Measurements from ENCODE around the gene FHOD1.

The FHOD1 gene

DNA sequence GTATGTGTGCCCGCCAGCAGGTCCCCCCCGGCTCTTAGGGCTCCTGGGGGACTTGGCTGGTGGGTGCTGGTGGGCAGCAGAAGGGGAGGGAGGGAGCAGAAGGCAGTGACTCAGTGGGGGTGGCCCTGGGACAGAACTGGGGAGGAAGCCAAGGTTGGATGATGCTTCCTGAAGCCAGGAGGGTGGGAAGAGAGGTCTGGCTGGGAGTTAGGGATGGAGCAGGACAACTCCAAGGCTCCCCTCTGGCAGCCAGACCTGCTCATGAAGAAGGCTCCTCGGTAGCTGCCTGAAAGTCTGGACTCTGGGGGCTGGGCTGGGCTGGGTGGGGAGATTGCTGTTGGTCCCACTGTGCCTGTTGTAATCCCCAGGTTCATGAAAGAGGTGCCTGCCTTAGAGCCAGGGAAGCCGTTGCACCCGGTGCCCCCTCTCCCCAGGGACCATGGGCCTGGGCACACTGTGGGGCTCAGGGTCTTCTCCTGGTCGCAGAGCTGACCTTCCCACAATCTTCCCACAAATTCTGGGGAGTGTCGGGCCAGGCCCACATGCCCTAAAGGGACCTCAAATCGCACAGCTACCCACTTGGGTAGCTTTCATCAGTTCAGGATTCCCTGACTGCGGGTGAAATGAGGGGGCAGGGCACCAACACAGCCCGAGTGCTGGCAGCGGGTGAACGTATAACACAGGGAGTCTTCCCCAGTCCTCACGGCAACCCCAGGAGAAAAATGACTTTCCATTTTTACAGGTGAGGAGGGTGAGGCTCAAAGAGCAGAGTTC lies 30.9 kb upstream of the FHOD1 start:
- in situ Hi-C loops (cut with MboI; ENCODE audit: low sequenced_read_pairs) = no loop called here

DNA sequence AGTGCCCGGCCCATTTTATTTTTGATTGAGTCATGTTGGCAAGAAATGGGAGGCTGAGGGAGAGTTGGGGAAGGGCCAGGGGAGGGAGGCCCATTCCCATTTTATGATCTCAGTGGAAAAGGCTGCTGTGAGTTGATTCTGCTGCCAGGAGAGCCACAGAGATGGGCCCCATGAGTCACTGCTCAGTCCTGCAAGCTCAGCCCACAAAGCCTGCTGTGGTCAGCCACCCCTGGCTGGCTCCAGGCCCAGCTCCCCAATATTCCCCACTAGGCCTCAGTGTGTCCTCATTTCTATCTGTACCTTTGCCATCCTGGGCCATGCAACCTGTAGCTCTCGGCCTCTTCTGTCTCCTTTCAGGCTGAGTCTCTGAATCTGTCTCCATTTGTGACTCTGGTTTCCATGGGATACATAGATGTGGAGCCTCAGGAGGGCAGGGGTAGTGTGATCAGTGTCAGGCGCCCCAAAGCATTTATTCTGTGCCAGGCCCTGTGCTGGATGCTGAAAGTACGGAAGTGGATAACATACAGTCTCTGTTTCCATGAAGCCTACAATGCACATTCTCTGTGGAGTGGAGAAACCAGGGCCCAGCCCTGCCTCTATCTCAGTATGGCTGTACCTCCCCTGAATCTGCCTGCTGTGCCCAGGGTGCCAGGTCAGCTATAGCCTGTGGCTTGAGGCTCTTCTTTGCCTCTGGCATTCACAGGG lies 30.2 kb upstream of the FHOD1 start:
- in situ Hi-C loops (cut with MboI; ENCODE audit: low sequenced_read_pairs) = no loop called here

DNA sequence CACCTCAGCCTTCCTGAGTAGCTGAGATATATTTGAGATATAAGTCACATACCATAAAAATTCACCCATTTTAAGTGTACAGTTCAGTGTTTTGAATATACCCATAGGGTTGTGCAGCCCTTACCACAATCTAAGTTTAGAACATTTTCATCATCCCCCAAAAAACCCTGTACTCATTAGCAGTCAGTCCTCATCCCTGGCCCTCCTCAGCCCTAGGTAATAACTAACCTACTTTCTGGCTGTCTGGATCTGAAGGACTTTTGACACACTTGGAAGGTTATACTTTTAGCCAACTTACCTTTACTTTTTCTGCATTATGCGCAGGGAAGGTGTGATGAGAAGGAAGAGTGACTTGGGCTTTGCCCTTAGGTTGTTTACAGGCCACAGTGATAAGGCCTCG lies 28.0 kb upstream of the FHOD1 start:
- in situ Hi-C loops (cut with MboI; ENCODE audit: low sequenced_read_pairs) = no loop called here

DNA sequence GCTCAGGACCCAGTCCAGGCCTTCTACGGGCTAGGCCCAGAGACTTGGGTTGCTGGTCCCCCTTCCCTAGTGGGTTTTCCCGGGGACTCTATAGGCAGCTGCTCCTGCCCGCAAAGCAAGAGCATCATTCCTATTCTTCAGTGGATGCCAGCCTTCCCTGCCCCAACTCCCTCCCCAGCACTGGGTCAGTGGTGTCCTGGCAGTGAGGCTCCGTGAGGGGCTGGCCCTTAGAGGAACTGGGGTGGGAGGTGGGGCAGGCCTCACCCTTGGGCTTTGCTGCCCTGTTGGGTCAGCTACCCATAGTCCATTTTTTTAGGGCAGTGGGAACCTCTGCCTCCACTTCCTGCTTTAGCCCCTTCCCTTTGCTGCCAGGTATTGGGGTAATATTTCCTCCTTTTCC lies 24.2 kb upstream of the FHOD1 start:
- in situ Hi-C loops (cut with MboI; ENCODE audit: low sequenced_read_pairs) = no loop called here

DNA sequence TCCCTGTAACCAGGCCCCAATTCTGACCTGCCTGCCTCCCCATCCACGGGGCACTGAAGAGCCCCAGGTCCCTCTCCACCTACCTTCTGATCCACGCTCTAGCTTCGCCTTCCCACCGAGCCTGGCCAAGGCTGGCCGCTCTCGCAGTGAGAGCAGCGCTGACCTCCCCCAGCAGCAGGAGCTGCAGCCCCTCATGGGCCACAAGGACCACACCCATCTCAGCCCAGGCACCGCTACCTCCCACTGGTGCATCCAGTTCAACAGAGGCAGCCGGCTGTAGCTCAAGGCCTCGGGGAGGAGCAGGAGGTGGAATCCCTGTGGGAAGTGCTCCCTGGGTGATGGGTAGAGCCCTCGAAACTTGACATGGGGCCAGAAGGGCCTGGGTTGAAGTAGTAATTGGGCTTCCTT lies 23.7 kb upstream of the FHOD1 start:
- in situ Hi-C loops (cut with MboI; ENCODE audit: low sequenced_read_pairs) = no loop called here

DNA sequence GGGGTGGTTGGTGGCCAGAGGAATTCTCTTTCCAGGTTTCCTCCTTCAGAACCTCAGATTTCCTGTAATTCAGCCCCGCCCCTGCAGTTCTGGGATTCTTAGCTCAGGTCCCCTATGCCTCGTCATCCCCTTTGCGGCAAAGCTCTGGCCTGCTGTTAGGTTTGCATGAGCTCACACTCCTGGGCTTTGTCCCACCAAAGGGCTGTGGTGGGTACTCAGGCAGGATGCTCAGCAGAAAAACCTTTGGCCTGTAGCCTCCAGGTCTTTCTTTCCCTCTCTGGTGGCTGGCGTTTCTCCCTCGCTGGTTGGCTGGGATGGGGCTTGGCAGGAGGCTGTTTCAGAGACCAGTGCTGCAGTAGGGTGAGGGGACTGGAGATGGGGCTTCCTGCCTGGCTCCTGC lies 22.5 kb upstream of the FHOD1 start:
- in situ Hi-C loops (cut with MboI; ENCODE audit: low sequenced_read_pairs) = no loop called here

DNA sequence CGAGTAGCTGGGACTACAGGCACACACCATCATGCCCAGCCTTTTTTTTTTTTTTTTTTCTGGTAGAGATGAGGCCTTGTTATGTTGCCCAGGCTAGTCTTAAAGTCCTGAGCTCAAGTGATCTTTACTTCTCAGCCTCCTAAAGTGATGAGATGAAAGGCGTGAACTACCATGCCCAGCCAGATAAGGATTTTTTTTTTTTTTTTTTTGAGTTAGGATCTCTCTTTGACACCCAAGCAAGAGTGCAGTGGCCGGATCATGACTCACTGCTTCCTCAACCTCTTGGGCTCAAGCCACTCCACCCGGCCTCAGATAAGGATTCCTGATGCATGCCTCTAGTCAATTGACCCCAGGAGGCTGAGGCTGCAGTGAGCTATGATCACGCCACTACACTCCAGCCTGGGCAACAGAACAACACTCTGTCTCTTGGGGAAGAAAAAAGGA lies 20.9 kb upstream of the FHOD1 start:
- in situ Hi-C loops (cut with MboI; ENCODE audit: low sequenced_read_pairs) = no loop called here

DNA sequence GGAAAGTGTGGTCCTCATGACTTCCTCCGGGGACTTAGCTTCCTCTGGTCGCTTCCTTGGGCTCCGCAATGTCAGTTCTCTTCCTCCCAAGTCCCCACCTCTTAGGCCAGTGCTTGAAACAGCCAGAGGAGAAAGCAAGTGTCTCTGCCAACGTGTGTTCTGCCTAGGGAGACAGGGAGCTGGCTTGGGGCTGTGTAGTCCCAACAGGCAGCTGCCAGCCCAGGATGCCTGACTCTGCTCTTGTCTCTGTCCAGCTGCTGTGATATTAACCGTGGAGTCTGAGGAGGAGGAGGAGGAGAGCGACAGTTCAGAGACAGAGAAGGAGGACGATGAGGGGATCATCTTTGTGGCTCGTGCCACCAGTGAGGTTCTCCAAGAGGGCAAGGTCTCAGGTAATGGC lies 18.6 kb upstream of the FHOD1 start:
- in situ Hi-C loops (cut with MboI; ENCODE audit: low sequenced_read_pairs) = no loop called here

DNA sequence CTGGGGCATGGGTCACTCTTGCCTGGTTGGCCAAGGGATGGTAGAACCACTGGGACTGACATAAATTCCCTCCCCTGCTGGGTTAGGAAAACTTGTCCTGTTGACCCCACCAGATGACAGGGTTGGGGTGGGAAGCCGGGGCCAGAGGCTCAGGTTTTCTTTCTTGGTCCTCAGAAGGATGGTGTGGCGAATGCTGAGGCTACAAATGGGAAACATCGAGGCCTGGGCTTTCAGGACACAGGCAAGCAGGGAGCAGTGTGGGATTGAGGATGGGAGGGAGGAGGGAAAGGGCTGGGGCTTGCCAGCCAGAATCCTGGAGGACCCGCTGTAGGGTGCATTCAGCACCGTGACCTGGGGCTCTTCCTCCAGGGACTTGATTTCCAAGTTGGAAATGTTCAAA lies 17.6 kb upstream of the FHOD1 start:
- in situ Hi-C loops (cut with MboI; ENCODE audit: low sequenced_read_pairs) = no loop called here

DNA sequence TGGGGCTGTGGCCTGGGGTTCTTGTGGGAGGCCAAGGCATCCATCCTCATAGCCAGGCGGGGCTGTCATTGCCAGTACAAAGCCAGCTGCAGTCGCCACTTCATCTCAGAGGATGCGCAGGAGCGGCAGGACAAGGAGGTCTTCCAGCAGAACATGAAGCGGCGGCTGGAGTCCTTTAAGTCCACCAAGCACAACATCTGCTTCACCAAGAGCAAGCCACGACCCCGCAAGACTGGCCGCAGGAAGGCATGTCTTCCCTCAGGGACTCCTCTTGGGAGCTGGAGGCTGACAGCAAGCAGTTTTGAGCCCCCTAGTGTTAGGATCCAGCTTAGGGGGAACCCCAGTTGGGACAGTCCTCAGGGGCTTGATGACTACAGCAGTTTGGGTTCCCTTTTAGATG lies 17.0 kb upstream of the FHOD1 start:
- in situ Hi-C loops (cut with MboI; ENCODE audit: low sequenced_read_pairs) = no loop called here

DNA sequence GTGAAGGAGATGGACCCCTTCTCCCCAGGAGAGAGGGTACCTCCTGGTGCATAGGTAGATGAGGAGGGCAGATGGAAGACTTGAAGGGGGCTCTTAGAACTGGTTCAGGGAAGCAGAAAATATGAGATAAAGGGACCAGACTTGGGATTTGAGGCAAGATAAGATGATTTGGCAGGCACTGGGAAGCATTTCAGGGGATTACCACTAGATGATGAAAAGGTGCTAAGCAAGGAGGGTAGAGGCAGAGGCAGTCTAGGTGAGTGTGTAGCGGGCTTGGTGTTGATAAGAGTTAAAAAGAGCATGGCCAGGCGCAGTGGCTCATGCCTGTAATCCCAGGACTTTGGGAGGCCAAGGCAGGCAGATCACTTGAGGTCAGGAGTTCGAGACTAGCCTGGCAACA lies 15.9 kb upstream of the FHOD1 start:
- in situ Hi-C loops (cut with MboI; ENCODE audit: low sequenced_read_pairs) = no loop called here

DNA sequence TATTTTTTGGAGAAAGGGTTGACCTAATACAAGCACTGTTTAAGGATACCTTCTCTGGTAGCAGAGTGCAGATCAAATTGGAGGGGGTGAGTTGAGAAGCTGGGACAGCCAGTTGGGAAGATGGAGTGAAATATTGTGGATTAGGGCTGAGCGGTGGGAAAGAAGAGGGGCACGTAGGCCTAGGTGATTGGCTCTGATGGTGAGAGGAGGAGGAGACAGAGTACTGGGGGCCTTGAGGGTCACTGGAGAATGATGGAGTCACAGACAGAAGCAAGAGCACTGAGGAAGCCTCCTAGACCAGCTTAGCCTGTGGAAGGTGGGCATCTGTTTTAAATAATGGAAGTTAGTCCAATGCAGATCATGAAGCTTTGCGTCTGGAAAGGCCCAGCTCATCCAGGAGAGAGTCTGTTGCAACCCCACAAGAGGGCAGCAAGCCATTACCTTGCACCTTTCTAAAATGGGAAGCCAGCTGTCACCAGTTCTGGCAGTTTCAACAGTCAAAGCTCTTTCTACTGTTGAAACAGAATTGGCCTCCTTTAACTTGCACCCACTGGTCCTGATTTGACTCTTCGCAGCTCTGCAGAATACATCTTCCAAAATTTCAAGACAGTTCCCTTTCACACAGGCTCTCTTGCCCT lies 13.3 kb upstream of the FHOD1 start:
- in situ Hi-C loops (cut with MboI; ENCODE audit: low sequenced_read_pairs) = no loop called here

DNA sequence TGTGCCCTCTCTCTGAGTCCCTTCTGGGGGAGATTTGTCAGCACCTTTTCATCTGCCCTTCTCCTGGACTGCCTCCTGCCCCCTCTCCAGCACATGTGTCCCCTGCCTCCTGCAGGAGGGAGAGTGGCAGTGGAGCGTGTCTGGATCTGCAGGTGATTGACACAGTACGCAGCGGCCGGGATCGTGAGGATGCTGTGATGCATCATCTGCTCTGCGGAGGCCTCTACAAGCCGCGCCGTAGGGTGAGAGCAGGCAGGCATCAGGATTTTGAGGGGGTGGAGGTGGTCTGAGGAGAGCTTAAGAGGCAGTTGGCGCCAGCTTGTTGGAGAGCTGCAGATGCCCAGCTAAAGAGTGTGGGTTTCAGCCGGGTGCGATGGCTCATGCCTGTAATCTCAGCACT lies 12.4 kb upstream of the FHOD1 start:
- in situ Hi-C loops (cut with MboI; ENCODE audit: low sequenced_read_pairs) = no loop called here

DNA sequence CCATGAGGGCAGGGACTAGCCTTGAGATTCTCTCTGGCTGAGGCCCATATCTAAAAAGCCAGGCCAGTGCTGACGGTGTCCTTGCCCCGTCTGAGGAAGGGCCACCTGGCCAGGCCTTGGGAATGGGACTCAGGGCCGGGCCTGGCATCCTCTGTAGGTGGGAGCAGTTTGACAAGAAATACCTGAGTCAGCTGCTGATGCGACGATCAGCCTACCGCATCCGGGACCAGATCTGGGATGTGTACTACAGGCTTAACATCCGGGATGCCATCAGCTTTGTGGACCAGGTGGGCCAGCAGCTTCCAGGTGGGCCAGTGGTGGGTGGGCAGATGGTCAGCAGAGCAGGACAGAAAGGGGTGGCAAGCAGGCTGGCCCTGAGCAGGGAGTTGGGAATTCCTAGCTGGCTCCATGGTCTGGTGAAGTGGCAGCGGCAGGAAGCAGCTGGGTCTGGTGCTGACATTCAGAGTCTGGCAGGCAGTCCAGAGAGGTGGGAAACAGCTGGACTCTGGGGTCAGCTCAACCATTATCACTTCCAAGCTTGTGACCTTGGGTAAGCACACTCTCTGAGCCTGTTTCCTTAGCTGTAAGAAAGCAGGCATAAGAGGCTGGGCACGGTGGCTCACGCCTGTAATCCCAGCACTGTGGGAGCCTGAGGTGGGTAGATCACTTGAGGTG lies 11.0 kb upstream of the FHOD1 start:
- in situ Hi-C loops (cut with MboI; ENCODE audit: low sequenced_read_pairs) = no loop called here

DNA sequence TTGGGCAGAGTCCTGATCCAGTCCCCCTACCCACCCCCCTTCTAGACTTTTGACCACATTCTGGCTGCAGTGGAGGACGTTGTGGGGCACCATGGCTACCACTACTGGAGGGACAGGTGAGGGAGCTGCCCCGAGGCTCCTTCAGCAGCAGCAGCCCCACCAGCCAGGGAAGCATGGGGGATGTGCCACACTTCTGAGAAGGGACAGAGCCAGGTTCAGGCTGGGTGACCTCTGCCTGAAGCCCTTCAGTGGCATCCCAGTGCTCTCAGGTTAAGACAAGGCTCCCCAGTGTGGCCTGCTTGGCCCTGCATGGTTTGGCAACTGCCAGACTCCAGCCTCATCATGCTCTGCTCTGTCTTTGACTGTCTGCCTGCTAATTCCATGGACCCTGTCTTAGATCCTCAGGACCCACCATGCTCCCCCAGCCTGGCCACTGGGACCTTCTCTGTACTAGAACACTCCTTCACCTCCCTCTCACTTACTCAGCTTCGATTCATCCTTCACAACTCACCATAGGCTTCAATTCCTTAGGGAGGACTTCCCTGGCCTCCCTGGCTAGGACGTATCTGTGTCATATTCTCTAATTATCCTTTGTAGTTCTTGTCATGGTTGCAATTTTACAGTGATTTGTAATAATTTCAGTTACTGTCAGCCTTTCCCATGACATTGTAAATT lies 10.3 kb upstream of the FHOD1 start:
- in situ Hi-C loops (cut with MboI; ENCODE audit: low sequenced_read_pairs) = no loop called here

DNA sequence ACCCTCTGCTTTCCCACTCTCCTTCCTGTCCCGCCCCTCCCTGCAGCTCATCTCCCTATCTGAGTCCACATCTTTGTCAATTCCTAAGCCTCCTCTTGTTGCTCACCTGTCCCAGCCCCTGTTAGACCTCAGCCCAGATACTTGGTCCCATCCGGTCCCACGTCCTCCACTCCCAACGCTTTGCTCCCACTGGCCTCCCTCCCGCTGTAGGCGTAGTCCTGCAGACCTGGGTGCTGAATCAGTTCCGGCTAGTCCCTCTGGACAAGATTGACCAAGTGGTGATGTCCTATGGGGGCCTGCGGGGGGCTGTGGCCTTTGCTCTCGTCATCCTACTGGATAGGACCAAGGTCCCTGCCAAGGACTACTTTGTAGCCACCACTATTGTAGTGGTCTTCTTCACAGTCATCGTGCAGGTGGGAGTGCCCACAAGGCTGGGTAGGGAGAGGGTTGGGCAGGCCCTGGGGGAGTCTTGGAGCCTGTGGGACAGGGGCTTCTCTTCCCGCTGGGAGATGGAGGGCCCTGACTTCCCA lies 9.5 kb upstream of the FHOD1 start:
- in situ Hi-C loops (cut with MboI; ENCODE audit: low sequenced_read_pairs) = no loop called here

DNA sequence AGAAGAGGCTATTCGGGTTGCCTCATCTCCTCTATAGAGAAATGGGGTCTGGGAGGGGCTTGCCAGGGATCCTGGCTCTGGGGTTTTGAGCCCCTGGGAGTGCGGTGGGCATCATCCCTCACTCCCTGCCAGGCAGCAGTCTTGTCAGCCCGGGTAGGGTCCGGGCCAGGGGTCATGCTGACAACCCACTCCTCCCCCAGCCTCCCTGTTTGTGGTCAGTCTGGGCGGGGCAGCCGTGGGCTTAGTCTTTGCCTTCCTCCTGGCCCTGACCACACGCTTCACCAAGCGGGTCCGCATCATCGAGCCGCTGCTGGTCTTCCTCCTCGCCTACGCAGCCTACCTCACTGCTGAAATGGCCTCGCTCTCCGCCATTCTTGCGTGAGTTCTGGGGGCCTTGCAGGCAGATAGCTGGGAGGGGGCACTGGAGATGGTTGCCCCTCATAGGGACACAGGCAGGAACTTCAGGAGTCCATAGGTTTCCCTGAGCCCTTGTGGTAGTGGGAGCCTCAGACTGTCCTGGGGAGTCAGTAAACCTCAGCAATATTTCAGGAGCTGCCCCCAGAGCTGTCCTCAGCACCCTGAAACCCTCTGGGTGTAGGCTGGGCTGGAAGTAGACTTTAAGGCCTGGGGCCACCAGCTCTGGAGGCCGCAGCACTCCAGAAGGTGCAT lies 8.4 kb upstream of the FHOD1 start:
- in situ Hi-C loops (cut with MboI; ENCODE audit: low sequenced_read_pairs) = no loop called here

DNA sequence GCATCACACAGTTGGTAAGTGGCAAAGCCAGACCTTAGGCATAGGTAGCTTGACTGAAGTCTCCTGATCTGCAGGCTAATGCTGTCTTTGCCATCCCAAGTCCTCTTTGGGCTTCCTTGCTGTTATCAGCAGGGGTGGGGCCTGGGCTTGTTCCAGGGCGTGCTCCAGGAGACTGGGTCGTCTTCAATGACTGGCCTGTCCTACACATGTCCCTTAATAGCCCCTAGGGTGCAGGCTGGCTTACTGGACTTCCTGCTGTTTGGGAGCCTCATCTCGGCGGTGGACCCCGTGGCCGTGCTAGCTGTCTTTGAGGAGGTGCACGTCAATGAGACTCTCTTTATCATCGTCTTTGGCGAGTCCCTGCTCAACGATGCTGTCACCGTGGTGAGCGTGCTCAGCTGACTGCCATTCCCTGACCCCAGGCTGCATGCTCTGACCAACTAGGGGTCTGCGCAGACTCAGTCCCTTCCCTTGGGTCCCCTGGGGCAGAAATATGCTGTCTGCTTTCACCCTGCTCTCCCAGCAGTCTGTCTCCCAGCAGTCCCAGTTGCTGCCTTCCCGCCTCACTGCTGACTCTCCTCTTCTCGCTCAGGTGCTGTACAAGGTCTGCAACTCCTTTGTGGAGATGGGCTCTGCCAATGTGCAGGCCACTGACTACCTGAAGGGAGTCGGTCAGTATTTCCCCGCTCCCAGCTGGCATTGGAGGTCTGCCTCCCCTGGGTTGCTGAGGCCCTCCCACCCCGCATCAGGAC lies 7.7 kb upstream of the FHOD1 start:
- in situ Hi-C loops (cut with MboI; ENCODE audit: low sequenced_read_pairs) = no loop called here

All from HL-60/S4 treated with phorbol 12-myristate 13-acetate at 8.2 ng/mL for 4 days and 3 days (cell line).